ENCODE measurements around the gene RC3H1.

Gene RC3H1

DNA sequence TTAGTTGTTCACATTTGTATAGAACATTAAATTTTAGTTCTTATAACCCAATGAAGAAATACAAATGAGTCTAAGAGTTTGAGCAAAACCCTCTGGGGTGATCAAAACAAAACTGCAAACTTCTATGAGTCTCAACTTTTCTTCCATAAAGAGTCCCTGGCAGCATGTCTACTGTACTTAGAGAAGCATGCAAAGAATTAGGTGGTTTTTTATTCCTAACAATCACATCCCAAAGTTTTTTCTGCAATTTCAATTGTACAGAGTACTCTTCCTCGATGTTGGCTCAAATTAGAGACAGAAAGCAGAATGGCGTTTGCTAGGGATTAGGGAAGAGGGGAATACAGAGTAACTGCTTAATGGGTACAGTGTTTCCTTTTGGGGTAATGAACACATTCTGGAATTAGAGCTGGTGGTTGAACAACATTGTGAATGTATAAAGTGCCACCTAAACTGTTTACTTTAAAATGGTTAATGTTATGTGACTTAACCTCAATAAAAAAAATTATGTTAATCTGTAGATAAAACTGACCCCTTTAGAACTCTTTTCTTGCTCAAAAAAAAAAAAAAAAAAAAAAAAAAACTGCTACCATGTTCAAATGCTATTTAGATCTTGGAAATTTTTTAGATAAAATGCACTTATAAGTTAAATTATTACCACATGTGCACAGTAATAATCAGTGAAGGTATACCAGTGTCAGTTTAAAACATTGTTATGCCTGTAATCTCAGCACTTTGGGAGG lies 4.8 kb downstream of the RC3H1 start:
- TF ChIP-seq, protein P1, sequence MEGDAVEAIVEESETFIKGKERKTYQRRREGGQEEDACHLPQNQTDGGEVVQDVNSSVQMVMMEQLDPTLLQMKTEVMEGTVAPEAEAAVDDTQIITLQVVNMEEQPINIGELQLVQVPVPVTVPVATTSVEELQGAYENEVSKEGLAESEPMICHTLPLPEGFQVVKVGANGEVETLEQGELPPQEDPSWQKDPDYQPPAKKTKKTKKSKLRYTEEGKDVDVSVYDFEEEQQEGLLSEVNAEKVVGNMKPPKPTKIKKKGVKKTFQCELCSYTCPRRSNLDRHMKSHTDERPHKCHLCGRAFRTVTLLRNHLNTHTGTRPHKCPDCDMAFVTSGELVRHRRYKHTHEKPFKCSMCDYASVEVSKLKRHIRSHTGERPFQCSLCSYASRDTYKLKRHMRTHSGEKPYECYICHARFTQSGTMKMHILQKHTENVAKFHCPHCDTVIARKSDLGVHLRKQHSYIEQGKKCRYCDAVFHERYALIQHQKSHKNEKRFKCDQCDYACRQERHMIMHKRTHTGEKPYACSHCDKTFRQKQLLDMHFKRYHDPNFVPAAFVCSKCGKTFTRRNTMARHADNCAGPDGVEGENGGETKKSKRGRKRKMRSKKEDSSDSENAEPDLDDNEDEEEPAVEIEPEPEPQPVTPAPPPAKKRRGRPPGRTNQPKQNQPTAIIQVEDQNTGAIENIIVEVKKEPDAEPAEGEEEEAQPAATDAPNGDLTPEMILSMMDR (IDR thresholded peaks at IDR 0.05; ENCODE audit: unreplicated experiment in 3 of 3) = no peak
- Mint-ChIP-seq H3K36me3 (ENCODE audit: low read depth) (peaks cover 18% of the 10 kb centered on the region), H3K27ac (peak overlapping the region in 1 of 3 experiments; percentile 60), H3K27me3 (ENCODE audit: low read depth) (no peaks in the 10 kb centered on the region), H3K9me3 (no peaks in the 10 kb centered on the region), H3K4me3 (no peak overlapping the region), H3K4me1 (peaks cover 44% of the 10 kb centered on the region)

DNA sequence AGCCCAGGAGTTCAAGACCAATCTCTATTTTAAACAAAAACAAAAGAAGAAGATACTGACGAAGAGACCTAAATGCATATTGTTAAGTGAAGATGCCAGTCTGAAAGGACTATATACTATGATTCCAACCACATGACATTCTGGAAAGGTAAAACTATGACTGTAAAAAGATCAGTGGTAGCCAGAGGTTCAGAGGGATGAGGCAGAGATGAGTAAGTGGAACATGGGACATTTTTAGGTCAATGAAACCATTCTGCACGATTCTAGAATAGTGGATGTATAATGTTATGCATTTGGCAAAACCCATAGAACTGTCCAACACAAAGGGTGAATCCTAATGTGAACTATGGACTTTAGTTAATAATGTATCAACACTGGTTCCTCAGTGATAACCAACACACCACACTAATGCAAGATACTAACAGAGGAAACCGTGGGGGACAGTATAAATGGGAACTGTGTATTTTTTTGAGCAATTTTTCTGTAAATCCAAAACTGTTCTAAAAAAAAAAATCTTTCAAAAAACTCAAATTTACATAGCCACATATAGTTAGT lies 8.2 kb downstream of the RC3H1 start:
- Mint-ChIP-seq H3K27me3 (ENCODE audit: low read depth) (no peaks in the 10 kb centered on the region), H3K27ac (no peak overlapping the region), H3K9me3 (no peaks in the 10 kb centered on the region), H3K4me1 (peaks cover 23% of the 10 kb centered on the region), H3K4me3 (no peak overlapping the region), H3K36me3 (ENCODE audit: low read depth) (peaks cover 35% of the 10 kb centered on the region)
- TF ChIP-seq, protein P1 (IDR thresholded peaks at IDR 0.05; ENCODE audit: unreplicated experiment in 3 of 3) = no peak

DNA sequence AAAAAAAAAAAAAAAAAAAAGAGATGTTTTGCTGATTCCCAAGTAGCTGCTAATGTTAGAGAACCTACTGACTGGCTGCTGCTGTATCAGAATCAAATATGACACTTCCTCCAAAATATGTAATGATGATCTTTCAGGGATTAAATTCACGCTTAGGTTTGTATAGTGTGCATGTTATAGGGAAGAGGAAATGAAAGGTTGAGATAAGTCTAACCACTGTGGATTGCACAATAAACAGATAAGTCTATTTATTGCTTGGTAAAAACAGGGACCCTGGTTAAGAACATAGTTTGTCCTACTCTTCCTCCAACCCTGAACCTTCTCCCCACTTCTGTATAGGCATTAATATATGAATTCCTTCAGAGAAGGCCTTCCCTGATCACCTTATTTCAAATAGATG lies 13.2 kb downstream of the RC3H1 start:
- H3K4me3 Mint-ChIP-seq = no peak overlapping the region
- no peaks in the 10 kb centered on the region for H3K9me3 Mint-ChIP-seq
- no peak overlapping the region for H3K27ac Mint-ChIP-seq
- TF ChIP-seq, protein P1 (IDR thresholded peaks at IDR 0.05; ENCODE audit: unreplicated experiment in 3 of 3) = no peak
- H3K27me3 Mint-ChIP-seq (ENCODE audit: low read depth) = no peaks in the 10 kb centered on the region
- H3K36me3 Mint-ChIP-seq (ENCODE audit: low read depth) = peaks cover 46% of the 10 kb centered on the region
- H3K4me1 Mint-ChIP-seq = peaks cover 5% of the 10 kb centered on the region

DNA sequence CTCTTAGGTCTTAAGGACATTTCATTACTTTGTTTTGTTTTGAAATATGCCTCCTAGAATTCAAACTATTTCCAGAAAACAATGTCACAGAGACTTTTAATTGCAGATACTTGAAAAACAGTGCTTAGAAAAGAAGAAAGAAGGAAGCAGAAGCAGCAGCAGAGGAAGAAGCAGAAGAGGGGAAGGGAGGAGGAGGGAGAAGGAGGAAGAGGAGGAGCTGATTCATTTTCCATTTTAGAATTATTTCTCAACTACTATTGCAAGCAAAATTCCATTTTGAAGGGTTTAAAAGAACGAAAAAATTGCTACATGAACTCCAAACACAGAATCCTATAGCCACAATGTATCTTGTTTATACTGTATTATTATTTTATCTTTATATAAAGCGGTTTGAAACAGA lies 13.9 kb downstream of the RC3H1 start:
- Mint-ChIP-seq H3K4me1 (peaks cover 8% of the 10 kb centered on the region), H3K9me3 (no peaks in the 10 kb centered on the region), H3K27me3 (ENCODE audit: low read depth) (no peaks in the 10 kb centered on the region), H3K27ac (no peak overlapping the region), H3K36me3 (ENCODE audit: low read depth) (peaks cover 49% of the 10 kb centered on the region), H3K4me3 (no peak overlapping the region)
- TF ChIP-seq, protein P1 (IDR thresholded peaks at IDR 0.05; ENCODE audit: unreplicated experiment in 3 of 3) = no peak

DNA sequence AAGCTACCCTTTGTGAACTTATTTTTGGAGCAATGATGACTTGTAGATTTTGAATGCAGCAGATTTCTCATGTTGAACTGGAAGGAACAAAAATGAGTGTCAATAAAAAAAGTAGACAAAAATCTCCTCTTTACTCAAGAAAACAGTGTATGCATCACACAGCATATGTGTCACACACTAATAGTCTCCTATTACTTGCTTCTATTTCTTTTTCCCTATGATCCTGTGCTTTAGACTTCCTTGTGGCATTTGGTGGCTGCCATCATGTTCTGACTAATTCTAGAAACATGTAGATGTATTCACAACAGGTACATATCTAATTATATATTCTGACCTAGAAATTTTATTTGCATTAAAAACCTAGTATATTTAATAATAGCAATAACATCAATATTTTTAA lies 14.3 kb downstream of the RC3H1 start:
- Mint-ChIP-seq H3K9me3 (no peaks in the 10 kb centered on the region), H3K4me1 (peaks cover 10% of the 10 kb centered on the region), H3K36me3 (ENCODE audit: low read depth) (peaks cover 46% of the 10 kb centered on the region), H3K27me3 (ENCODE audit: low read depth) (no peaks in the 10 kb centered on the region), H3K4me3 (no peak overlapping the region), H3K27ac (no peak overlapping the region)
- TF ChIP-seq, protein P1 (IDR thresholded peaks at IDR 0.05; ENCODE audit: unreplicated experiment in 3 of 3) = no peak

DNA sequence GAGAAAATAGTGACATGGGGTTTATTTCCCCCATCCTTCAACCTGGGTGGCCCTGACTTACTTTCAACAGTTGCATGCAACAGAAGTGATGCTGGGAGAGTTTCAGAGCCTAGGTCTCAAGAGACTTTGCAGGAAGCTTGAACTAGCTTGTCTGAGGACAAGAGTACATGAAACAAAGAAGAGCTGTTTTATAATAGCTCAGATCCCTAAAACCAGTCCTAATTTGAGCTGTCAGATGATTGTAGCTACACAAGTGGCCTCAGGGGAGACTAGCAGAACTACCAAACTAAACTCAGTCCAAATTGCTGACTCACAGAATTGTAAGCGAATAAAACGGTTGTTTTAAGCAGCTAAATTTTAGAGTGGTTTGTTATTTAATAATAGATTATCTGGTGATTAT lies 17.1 kb downstream of the RC3H1 start:
- no peaks in the 10 kb centered on the region for H3K9me3 Mint-ChIP-seq
- no peak overlapping the region for H3K4me3 Mint-ChIP-seq
- H3K4me1 Mint-ChIP-seq = peaks cover 26% of the 10 kb centered on the region
- TF ChIP-seq, protein P1 (IDR thresholded peaks at IDR 0.05; ENCODE audit: unreplicated experiment in 3 of 3) = no peak
- H3K36me3 Mint-ChIP-seq (ENCODE audit: low read depth) = peaks cover 30% of the 10 kb centered on the region
- no peaks in the 10 kb centered on the region for H3K27me3 Mint-ChIP-seq (ENCODE audit: low read depth)
- peak overlapping the region in 2 of 3 experiments; percentile 37 to 71 for H3K27ac Mint-ChIP-seq
